Peyer's patch (tissue), 4 donors: ENCODE results near the gene CLEC4M. TPM values are rescaled to one million over a fixed set of nuclear protein-coding genes. Genes with fewer than 3 reads are reported as not detected.

Source experiments
- DNase-seq, 3 donors: peaks; one replicate each; pipeline ENCODE4 v3.0.0-alpha.2; 2017 to 2019
- H3K27ac ChIP-seq, 4 donors: fragments of 200-600 bp; sonication (generic); one replicate each; pipeline ENCODE4 v1.5.1; 2016 to 2019
- H3K27me3 ChIP-seq, 2 donors: fragments of 200-600 bp; sonication (generic); one replicate each; pipeline ENCODE4 v1.5.1; 2019
- H3K36me3 ChIP-seq, 3 donors: fragments of 200-600 bp; sonication (generic); one replicate each; pipeline ENCODE4 v1.5.1; 2016 to 2019
- H3K4me1 ChIP-seq, 4 donors: fragments of 200-600 bp; sonication (generic); one replicate each; pipeline ENCODE4 v1.5.1; 2016 to 2019
- H3K4me3 ChIP-seq, 4 donors: fragments of 200-600 bp; sonication (generic); 1 replicate in 3 of 4; 2 replicates in 1 of 4; pipeline ENCODE4 v1.5.1; 2016 to 2019; ENCODE audit warnings: mild to moderate bottlenecking in 1 of 4
- H3K9me3 ChIP-seq, 4 donors: fragments of 200-600 bp; sonication (generic); one replicate each; pipeline ENCODE4 v1.5.1; 2016 to 2019; ENCODE audit warnings: mild to moderate bottlenecking in 1 of 4
- POLR2A ChIP-seq, 2 donors: fragments of 450-650 bp; IDR thresholded peaks; one replicate each; pipeline ENCODE4 v1.5.1; 2017; ENCODE audit warnings: antibody characterized with exemption in 2 of 2, mild to moderate bottlenecking in 2 of 2, moderate library complexity in 2 of 2
- total RNA-seq, 4 donors: library from RNA; depleted of rRNA; stranded (reverse); fragments of >200 nt; gene quantifications; one replicate each; pipeline ENCODE4 v1.1.0, GENCODE V29; 2016
- TF ChIP-seq, protein P1 (sequence below), 6 experiments: fragments of 450-650 bp in 4 of 6; fragments of 200-600 bp in 2 of 6; sonication (generic) in 1 of 6; IDR thresholded peaks; one replicate each; pipeline ENCODE4 v1.5.1; 2017 to 2019; ENCODE audit warnings: antibody characterized with exemption in 6 of 6, mild to moderate bottlenecking in 3 of 6, moderate library complexity in 1 of 6

CLEC4M gene
- total RNA-seq, 4 donors from 2014 or later, result not detected

DNA sequence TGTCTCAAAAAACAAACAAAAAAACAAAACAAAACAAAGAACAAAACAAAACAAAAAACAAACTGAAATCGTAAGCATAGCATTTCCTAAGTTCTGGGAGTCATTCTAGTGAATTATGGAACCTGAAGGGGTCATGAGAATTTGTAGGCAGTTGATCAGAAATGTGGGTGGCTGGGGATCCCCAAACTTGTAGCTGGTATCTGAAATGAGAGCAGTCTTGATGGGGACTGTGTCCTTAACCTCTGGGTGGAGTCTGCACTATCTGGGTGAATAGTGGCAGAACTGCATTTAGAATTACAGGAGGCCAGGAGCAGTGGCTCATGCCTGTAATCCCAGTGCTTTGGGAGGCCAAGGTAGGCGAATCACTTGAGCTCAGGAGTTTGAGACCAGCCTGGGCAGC, 37.3 kb upstream of the CLEC4M start:
- TF ChIP-seq, protein P1, sequence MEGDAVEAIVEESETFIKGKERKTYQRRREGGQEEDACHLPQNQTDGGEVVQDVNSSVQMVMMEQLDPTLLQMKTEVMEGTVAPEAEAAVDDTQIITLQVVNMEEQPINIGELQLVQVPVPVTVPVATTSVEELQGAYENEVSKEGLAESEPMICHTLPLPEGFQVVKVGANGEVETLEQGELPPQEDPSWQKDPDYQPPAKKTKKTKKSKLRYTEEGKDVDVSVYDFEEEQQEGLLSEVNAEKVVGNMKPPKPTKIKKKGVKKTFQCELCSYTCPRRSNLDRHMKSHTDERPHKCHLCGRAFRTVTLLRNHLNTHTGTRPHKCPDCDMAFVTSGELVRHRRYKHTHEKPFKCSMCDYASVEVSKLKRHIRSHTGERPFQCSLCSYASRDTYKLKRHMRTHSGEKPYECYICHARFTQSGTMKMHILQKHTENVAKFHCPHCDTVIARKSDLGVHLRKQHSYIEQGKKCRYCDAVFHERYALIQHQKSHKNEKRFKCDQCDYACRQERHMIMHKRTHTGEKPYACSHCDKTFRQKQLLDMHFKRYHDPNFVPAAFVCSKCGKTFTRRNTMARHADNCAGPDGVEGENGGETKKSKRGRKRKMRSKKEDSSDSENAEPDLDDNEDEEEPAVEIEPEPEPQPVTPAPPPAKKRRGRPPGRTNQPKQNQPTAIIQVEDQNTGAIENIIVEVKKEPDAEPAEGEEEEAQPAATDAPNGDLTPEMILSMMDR (IDR thresholded peaks at IDR 0.05), result no peak
- no peak for TF ChIP-seq POLR2A (IDR thresholded peaks at IDR 0.05)
- H3K27me3 ChIP-seq, result peaks cover 0 to 24% of the 10 kb centered on the region in 2 donors

DNA sequence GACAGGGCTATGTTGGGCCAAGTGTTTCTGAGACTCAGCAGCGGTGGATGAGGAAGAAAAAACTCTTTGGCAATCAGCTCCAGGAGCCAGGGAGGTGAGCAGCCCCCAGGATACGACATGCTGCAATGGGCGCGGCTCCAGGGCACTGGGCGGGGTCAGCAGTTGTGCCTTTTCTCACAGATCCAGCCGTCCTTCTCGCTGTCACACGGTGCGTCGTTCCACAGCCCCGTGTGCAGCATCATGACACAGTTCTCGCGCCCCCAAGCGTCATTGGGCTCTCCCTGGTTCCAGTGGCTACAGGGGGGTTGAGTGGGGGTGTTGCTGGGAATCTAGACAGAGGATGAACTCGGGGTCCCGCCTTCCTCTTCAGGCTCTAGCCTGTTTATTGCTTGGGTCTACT, 33.8 kb upstream of the CLEC4M start:
- Histone ChIP-seq H3K4me1 (peaks cover 0 to 11% (median 3%) of the 10 kb centered on the region in 4 donors), H3K4me3 (no peak overlapping the region), H3K27ac (no peak overlapping the region), H3K27me3 (peaks cover 0 to 27% of the 10 kb centered on the region in 2 donors), H3K9me3 (no peaks in the 10 kb centered on the region), H3K36me3 (no peaks in the 10 kb centered on the region)
- TF ChIP-seq, protein P1 (IDR thresholded peaks at IDR 0.05), result no peak
- no peak for TF ChIP-seq POLR2A (IDR thresholded peaks at IDR 0.05)
- no peak for DNase-seq

More for the DNA sequence above, 37.3 kb upstream of the CLEC4M start:
- Histone ChIP-seq H3K36me3 (no peaks in the 10 kb centered on the region), H3K4me1 (peaks cover 0 to 11% (median 3%) of the 10 kb centered on the region in 4 donors), H3K9me3 (no peaks in the 10 kb centered on the region), H3K4me3 (no peak overlapping the region), H3K27ac (no peak overlapping the region)
- no peak for DNase-seq

DNA sequence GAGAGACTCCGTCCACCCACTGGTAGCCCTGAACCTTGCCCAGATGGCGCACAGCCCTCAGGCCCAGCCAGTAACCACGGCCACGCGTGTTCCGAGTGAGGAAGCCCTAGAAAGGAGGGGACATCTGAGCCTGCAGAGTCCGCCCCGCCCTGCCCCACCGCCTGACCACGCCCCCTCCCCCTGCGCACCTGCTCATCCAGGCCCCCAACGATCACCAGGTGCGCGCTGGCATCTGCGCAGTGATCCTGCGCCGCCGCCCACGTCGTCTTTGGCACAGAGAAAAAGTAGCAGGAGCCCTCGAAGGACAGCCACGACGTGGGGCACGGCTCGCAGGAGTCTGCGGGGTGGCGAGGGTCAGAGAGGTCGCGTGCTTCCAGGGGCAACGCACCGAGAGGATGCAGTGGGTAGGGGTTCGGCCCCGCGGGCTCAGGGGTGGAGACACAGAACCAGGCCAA, 33.2 kb upstream of the CLEC4M start:
- Histone ChIP-seq H3K9me3 (no peaks in the 10 kb centered on the region), H3K36me3 (no peaks in the 10 kb centered on the region), H3K4me1 (peaks cover 0 to 11% (median 3%) of the 10 kb centered on the region in 4 donors), H3K27me3 (peaks cover 0 to 27% of the 10 kb centered on the region in 2 donors), H3K4me3 (peak overlapping the region in 1 of 4 donors; percentile 15), H3K27ac (no peak overlapping the region)
- TF ChIP-seq POLR2A (IDR thresholded peaks at IDR 0.05), result no peak
- TF ChIP-seq, protein P1 (IDR thresholded peaks at IDR 0.05), result no peak
- no peak for DNase-seq

DNA sequence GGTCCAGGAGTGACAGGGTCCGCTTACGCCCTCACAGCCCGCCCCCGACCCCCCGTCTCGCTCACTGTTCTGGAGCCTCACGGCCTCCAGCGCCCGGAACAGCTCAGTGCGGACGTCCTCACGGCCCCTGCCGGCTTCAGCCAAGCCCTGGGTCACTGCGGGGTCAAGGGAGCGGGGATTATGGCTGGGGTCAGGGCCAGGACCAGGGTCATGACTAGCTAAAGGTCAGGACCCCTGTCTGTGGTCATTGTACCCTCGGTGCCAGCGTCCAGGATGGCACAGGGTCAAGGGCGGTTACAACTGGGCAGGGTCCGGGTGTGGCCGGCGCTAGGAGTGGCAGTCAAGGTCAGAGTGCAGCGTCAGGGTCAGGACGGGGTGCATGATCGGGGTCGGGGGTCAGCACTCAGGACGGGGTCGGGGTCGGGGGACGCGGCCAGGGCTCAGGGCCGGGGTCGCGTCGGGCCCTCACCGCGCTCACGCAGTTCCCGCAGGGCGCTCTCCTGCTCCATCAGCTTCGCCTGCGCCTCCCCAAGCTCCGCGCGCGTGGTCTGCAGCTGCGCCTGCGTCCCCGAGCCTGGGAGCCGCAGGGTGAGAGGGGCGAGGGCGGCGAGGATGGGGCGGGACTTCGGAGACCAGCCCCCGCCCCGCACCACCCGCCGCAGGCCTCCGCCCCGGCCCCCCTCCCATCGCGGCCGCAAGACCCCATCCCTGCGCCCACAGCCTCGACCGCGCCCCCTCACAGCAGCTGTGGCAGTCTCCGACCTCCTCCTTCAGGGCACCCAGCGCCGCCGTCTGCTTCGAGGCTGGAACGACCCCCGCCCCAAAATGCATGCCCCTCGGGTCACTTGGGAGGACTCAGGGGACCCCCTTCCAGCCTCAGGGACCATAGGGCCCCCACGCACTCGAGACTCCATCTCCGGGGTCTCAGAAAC, 32.5 kb upstream of the CLEC4M start:
- no peaks in the 10 kb centered on the region for H3K9me3 ChIP-seq
- H3K36me3 ChIP-seq, result no peaks in the 10 kb centered on the region
- TF ChIP-seq, protein P1 (IDR thresholded peaks at IDR 0.05), result no peak
- no peak for TF ChIP-seq POLR2A (IDR thresholded peaks at IDR 0.05)
- no peak for DNase-seq
- H3K4me1 ChIP-seq, result peaks cover 0 to 11% (median 3%) of the 10 kb centered on the region in 4 donors
- peak overlapping the region in 1 of 4 donors; percentile 15 for H3K4me3 ChIP-seq
- peaks cover 0 to 27% of the 10 kb centered on the region in 2 donors for H3K27me3 ChIP-seq
- no peak overlapping the region for H3K27ac ChIP-seq

DNA sequence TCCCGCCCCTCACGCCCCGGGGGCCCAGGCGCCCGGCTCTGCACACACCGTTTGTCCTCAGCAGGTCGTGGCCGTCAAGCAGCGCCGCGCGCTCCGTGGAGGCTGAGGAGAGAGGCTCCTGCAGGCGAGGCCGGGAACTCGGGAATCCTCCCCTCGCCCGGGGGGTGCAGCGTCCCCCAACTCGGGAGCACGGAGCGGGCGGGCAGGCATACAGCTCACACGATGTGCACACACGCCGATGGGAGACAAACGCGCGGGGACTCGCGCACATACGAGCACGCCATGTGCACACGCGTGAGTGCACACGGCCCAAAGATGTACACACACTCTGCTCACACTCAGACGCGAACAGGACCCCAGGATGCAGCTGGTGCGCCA, 31.8 kb upstream of the CLEC4M start:
- peaks cover 0 to 27% of the 10 kb centered on the region in 2 donors for H3K27me3 ChIP-seq

More for the DNA sequence above, 31.8 kb upstream of the CLEC4M start:
- DNase-seq, result no peak
- no peak overlapping the region for H3K27ac ChIP-seq
- H3K4me3 ChIP-seq, result no peak overlapping the region
- no peaks in the 10 kb centered on the region for H3K9me3 ChIP-seq
- no peak for TF ChIP-seq POLR2A (IDR thresholded peaks at IDR 0.05)
- TF ChIP-seq, protein P1 (IDR thresholded peaks at IDR 0.05), result no peak
- H3K36me3 ChIP-seq, result no peaks in the 10 kb centered on the region
- H3K4me1 ChIP-seq, result peaks cover 0 to 11% (median 3%) of the 10 kb centered on the region in 4 donors
